ENCODE measurements around the gene FSCN2.

DNA sequence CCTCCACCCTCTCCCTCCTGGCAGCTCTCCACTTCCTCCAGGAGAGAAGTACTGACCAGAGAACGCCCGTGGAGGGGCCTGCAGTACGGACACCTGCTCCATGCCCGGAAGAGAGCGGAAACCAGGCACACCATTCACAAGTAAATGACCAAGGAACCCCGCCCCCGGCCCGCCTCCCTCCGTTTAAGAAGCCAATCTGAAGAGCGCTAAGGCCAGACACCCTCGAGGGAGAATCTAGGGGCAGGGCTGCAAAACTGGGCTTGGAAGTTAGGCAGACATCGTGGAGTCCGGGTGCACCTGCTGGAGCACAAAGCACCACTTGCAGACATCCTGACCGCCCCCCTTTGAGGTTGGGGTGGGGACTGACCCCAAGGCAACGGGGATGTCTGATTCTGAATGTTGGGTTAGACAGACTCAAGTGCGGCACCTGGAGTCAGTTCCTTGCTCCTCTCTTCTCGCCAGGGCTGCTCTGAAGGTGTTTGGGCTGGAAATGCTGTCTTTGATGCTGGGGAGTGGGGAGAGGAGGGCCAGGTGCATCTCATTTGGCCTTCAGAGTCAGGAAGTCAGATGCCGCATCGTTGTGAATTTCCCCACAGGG is 24.9 kb downstream of the FSCN2 start:
- TF ChIP-seq, protein P1, sequence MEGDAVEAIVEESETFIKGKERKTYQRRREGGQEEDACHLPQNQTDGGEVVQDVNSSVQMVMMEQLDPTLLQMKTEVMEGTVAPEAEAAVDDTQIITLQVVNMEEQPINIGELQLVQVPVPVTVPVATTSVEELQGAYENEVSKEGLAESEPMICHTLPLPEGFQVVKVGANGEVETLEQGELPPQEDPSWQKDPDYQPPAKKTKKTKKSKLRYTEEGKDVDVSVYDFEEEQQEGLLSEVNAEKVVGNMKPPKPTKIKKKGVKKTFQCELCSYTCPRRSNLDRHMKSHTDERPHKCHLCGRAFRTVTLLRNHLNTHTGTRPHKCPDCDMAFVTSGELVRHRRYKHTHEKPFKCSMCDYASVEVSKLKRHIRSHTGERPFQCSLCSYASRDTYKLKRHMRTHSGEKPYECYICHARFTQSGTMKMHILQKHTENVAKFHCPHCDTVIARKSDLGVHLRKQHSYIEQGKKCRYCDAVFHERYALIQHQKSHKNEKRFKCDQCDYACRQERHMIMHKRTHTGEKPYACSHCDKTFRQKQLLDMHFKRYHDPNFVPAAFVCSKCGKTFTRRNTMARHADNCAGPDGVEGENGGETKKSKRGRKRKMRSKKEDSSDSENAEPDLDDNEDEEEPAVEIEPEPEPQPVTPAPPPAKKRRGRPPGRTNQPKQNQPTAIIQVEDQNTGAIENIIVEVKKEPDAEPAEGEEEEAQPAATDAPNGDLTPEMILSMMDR (IDR thresholded peaks at IDR 0.05): no peak
- no peak for TF ChIP-seq POLR2A (IDR thresholded peaks at IDR 0.05)
